Stimulated activated CD8-positive, alpha-beta memory T cell treated with anti-CD3 and anti-CD28 coated beads, Interleukin-15, amount 100 ng/mL, for 48 hours (primary cell): Measurements from ENCODE around the gene UCP2.

Experiments
- DNase-seq, 2 donors: peaks; one replicate each; pipeline ENCODE4 v3.0.0-alpha.2; 2020; ENCODE audit warnings: low read depth in 2 of 2

UCP2 gene

GRCh38 chr11:73972620-73973449, 9.8 kb downstream of the UCP2 start:
- DNase-seq = no peak

GRCh38 chr11:73972187-73972586, 10.5 kb downstream of the UCP2 start:
- DNase-seq = no peak

- no peak for DNase-seq
Observed at GRCh38 chr11:73971175-73971719, 11.4 kb downstream of the UCP2 start.

- no peak for DNase-seq
Observed at GRCh38 chr11:73969991-73970800, 12.4 kb downstream of the UCP2 start.

- no peak for DNase-seq
Observed at GRCh38 chr11:73969091-73969490, 13.6 kb downstream of the UCP2 start.

GRCh38 chr11:73968356-73968966, 14.2 kb downstream of the UCP2 start:
- no peak for DNase-seq

GRCh38 chr11:73965764-73966121, 16.9 kb downstream of the UCP2 start:
- DNase-seq = no peak

- no peak for DNase-seq
Observed at GRCh38 chr11:73965076-73965763, 17.4 kb downstream of the UCP2 start.

GRCh38 chr11:73963861-73964260, 18.8 kb downstream of the UCP2 start:
- DNase-seq = no peak

- DNase-seq = no peak
Observed at GRCh38 chr11:73962101-73962705, 20.4 kb downstream of the UCP2 start.

GRCh38 chr11:73961321-73961720, 21.3 kb downstream of the UCP2 start:
- no peak for DNase-seq

- DNase-seq = no peak
Observed at GRCh38 chr11:73958521-73959141, 24.0 kb downstream of the UCP2 start.

GRCh38 chr11:73957654-73958361, 24.8 kb downstream of the UCP2 start:
- no peak for DNase-seq

- no peak for DNase-seq
Observed at GRCh38 chr11:73956876-73957653, 25.6 kb downstream of the UCP2 start.

- no peak for DNase-seq
Observed at GRCh38 chr11:73951797-73952196, 30.8 kb downstream of the UCP2 start.

GRCh38 chr11:73950869-73951710, 31.6 kb downstream of the UCP2 start, which contains the start of gene DNAJB13:
Gene DNAJB13, plus strand, starts transcription at chr11:73951026. Its CDS starts 44 bp downstream, at chr11:73951070.
- DNase-seq = no peak

GRCh38 chr11:73949912-73950311, 32.7 kb downstream of the UCP2 start:
- DNase-seq = no peak

- no peak for DNase-seq
Observed at GRCh38 chr11:73949246-73949645, 33.4 kb downstream of the UCP2 start.
